ENCODE measurements around the gene SPCS3.

Gene SPCS3

GRCh38 chr4:176339936-176340761 lies 20.4 kb downstream of the SPCS3 start:
- Histone ChIP-seq H3K9me3 (ENCODE audit: control insufficient read depth, insufficient read depth, low read length) (peaks cover 20% of the 10 kb centered on the region), H3K9me2 (replicated peaks; ENCODE audit: control insufficient read depth, low read length) (no peaks in the 10 kb centered on the region), H3K79me2 (ENCODE audit: control insufficient read depth, low read length) (no peaks in the 10 kb centered on the region), H3K4me1 (ENCODE audit: control insufficient read depth, low read length) (peaks cover 12% of the 10 kb centered on the region), H3F3A (ENCODE audit: control insufficient read depth, insufficient read depth) (peaks cover 7% of the 10 kb centered on the region), H3K27me3 (ENCODE audit: control insufficient read depth, low read length) (no peaks in the 10 kb centered on the region), H3K4me3 (ENCODE audit: low read length) (no peak overlapping the region), H3K27ac (ENCODE audit: low read depth, low read length) (no peak overlapping the region; the same call in 1 of the 2 replicates), H3K36me3 (ENCODE audit: control insufficient read depth, low read length) (peaks cover 4% of the 10 kb centered on the region; the same call in 1 of the 2 replicates), H4K20me1 (ENCODE audit: control insufficient read depth, insufficient read depth, low read depth, low read length) (no peaks in the 10 kb centered on the region), H3K4me2 (ENCODE audit: low read length) (peak overlapping the region; percentile 19; the same call in 1 of the 2 replicates)
- TF ChIP-seq, protein P1, sequence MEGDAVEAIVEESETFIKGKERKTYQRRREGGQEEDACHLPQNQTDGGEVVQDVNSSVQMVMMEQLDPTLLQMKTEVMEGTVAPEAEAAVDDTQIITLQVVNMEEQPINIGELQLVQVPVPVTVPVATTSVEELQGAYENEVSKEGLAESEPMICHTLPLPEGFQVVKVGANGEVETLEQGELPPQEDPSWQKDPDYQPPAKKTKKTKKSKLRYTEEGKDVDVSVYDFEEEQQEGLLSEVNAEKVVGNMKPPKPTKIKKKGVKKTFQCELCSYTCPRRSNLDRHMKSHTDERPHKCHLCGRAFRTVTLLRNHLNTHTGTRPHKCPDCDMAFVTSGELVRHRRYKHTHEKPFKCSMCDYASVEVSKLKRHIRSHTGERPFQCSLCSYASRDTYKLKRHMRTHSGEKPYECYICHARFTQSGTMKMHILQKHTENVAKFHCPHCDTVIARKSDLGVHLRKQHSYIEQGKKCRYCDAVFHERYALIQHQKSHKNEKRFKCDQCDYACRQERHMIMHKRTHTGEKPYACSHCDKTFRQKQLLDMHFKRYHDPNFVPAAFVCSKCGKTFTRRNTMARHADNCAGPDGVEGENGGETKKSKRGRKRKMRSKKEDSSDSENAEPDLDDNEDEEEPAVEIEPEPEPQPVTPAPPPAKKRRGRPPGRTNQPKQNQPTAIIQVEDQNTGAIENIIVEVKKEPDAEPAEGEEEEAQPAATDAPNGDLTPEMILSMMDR (IDR thresholded peaks at IDR 0.05; ENCODE audit: low read depth, low read length, poor library complexity, severe bottlenecking): no peak
- no peak for TF ChIP-seq EZH2phosphoT487 (IDR thresholded peaks at IDR 0.05; ENCODE audit: borderline replicate concordance, low read length)

- Histone ChIP-seq H3K9me2 (replicated peaks; ENCODE audit: control insufficient read depth, low read length) (no peaks in the 10 kb centered on the region), H3K79me2 (ENCODE audit: control insufficient read depth, low read length) (no peaks in the 10 kb centered on the region), H3K4me2 (ENCODE audit: low read length) (peak overlapping the region; percentile 19; the same call in 1 of the 2 replicates), H4K20me1 (ENCODE audit: control insufficient read depth, insufficient read depth, low read depth, low read length) (no peaks in the 10 kb centered on the region), H3K27ac (ENCODE audit: low read depth, low read length) (no peak overlapping the region), H3K4me3 (ENCODE audit: low read length) (no peak overlapping the region), H3K36me3 (ENCODE audit: control insufficient read depth, low read length) (peaks cover 4% of the 10 kb centered on the region; the same call in 1 of the 2 replicates), H3K27me3 (ENCODE audit: control insufficient read depth, low read length) (no peaks in the 10 kb centered on the region), H3K9me3 (ENCODE audit: control insufficient read depth, insufficient read depth, low read length) (peaks cover 20% of the 10 kb centered on the region), H3K4me1 (ENCODE audit: control insufficient read depth, low read length) (peaks cover 12% of the 10 kb centered on the region), H3F3A (ENCODE audit: control insufficient read depth, insufficient read depth) (peaks cover 7% of the 10 kb centered on the region)
- TF ChIP-seq EZH2phosphoT487 (IDR thresholded peaks at IDR 0.05; ENCODE audit: borderline replicate concordance, low read length): no peak
- TF ChIP-seq, protein P1 (IDR thresholded peaks at IDR 0.05; ENCODE audit: low read depth, low read length, poor library complexity, severe bottlenecking): peak; percentile 68
Measured at GRCh38 chr4:176340871-176341685, 21.3 kb downstream of the SPCS3 start.

DNA sequence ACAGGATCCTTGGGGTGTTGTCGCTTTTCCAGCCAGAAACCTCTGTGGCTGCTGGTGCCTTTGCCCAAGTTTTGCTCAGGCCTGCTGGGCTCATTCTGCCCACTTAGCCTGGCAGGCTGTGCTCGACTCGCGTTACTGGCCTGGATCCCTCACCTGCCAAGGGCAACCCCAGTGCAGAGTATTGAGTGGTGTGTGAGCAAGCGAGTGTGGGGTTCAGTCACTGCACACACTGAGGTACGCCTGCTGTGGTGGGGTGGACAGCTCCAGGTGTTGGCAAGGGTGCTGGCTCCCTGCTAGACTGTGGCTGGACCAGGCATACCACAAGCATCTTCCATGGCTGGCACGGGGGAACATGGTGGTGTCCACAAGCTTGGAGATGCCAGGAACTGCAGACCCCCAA lies 22.6 kb downstream of the SPCS3 start:
- Histone ChIP-seq H3K27ac (ENCODE audit: low read depth, low read length) (no peak overlapping the region), H3F3A (ENCODE audit: control insufficient read depth, insufficient read depth) (peaks cover 7% of the 10 kb centered on the region), H3K9me3 (ENCODE audit: control insufficient read depth, insufficient read depth, low read length) (peaks cover 20% of the 10 kb centered on the region), H4K20me1 (ENCODE audit: control insufficient read depth, insufficient read depth, low read depth, low read length) (no peaks in the 10 kb centered on the region), H3K4me3 (ENCODE audit: low read length) (no peak overlapping the region), H3K36me3 (ENCODE audit: control insufficient read depth, low read length) (peaks cover 4% of the 10 kb centered on the region; the same call in 1 of the 2 replicates), H3K27me3 (ENCODE audit: control insufficient read depth, low read length) (no peaks in the 10 kb centered on the region), H3K9me2 (replicated peaks; ENCODE audit: control insufficient read depth, low read length) (no peaks in the 10 kb centered on the region), H3K79me2 (ENCODE audit: control insufficient read depth, low read length) (no peaks in the 10 kb centered on the region), H3K4me1 (ENCODE audit: control insufficient read depth, low read length) (peaks cover 12% of the 10 kb centered on the region), H3K4me2 (ENCODE audit: low read length) (no peak overlapping the region)
- TF ChIP-seq, protein P1 (IDR thresholded peaks at IDR 0.05; ENCODE audit: low read depth, low read length, poor library complexity, severe bottlenecking): no peak
- no peak for TF ChIP-seq EZH2phosphoT487 (IDR thresholded peaks at IDR 0.05; ENCODE audit: borderline replicate concordance, low read length)

All from DOHH2 (cell line).